Urinary bladder (tissue), 4 donors: ENCODE data around the gene SHMT1. TPM values are rescaled to one million over a fixed set of nuclear protein-coding genes. Genes with fewer than 3 reads are reported as not detected.
"Not testable (repeated sequence)": the region's sequence is repeated elsewhere in the genome, so short reads cannot be mapped to it uniquely, and the experiment has no call there.

Source experiments
- DNase-seq: peaks from one replicate; pipeline ENCODE4 v3.0.0-alpha.2; 2015; ENCODE audit errors: extremely low spot score
- H3K27ac ChIP-seq: one replicate; pipeline ENCODE4 v1.5.1; 2013; ENCODE audit warnings: low read depth, mild to moderate bottlenecking, moderate library complexity
- H3K36me3 ChIP-seq: one replicate; pipeline ENCODE4 v1.6.1; 2013; ENCODE audit warnings: mild to moderate bottlenecking, moderate library complexity; ENCODE audit not compliant: insufficient read depth
- H3K4me1 ChIP-seq: one replicate; pipeline ENCODE4 v1.6.1; 2013; ENCODE audit warnings: mild to moderate bottlenecking, moderate library complexity; ENCODE audit not compliant: insufficient read depth
- H3K4me3 ChIP-seq: one replicate; pipeline ENCODE4 v1.5.1; 2013; ENCODE audit warnings: low read depth, low read length
- WGBS: extraction: QIAGEN DNeasy Blood & Tissue Kit; methylation state at CpG from one replicate; pipeline ENCODE4 v1.1.7; 2013; 5-methylcytosine and 5-hydroxymethylcytosine counted together
- polyA plus RNA-seq: library from polyadenylated mRNA; stranded (reverse); fragments of 200-250 nt; gene quantifications from one replicate; pipeline ENCODE4 v1.2.3, GENCODE V29; 2013
- total RNA-seq: library from RNA; depleted of rRNA; stranded (reverse); fragments of >200 nt; gene quantifications from one replicate; pipeline ENCODE4 v1.2.3, GENCODE V29; 2014
- donor health status: healthy with polysubstance abuse.
- donor health status: healthy.

Gene SHMT1
- total and polyA plus RNA-seq, 2 donors: 11.5 to 22.6 TPM

DNA sequence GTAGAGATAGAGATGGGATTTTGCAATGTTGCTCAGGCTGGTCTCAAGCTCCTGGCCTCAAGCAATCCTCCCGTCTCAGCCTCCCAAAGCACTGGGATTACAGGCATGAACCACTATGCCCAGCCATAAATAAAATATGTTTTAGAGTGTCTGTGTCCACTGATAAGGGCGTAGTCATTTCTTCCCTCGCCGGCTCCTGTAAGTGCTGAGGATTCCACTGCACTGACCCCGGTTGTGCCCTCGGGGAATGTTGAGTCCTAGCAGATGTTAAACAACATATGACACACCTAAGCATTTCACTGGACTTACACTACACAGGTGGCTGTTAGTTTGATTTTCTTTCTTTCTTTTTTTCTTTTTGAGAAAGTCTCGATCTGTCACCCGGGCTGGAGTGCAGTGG is 5.6 kb upstream of the SHMT1 start:
- 65% methylated on average over 8 of the region's 8 CpGs for WGBS
- Histone ChIP-seq H3K4me3 (no peak overlapping the region), H3K27ac (no peak overlapping the region), H3K4me1 (no peaks in the 10 kb centered on the region), H3K36me3 (no peaks in the 10 kb centered on the region)
- no peak for DNase-seq

DNA sequence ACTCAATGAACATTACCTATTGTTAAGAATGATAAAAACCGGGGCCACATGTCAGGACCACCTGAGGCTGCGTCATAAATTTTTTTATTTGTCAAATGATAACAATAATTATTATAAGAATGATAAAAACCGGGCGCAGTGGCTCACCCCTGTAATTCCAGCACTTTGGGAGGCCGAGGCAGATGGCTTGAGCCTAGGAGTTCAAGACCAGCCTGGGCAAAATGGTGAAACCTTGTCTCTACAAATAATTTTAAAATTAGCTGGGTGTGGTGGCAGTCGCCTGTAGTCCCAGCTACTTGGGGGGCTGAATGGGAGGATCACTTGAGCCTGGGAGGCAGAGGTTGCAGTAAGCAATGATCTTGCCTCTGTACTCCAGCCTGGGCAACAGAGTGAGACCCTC is 816 bp upstream of the SHMT1 start:
- H3K4me1 ChIP-seq: no peaks in the 10 kb centered on the region
- 87% methylated on average over 6 of the region's 6 CpGs for WGBS
- no peak for DNase-seq
- no peak overlapping the region for H3K4me3 ChIP-seq
- no peak overlapping the region for H3K27ac ChIP-seq
- no peaks in the 10 kb centered on the region for H3K36me3 ChIP-seq

DNA sequence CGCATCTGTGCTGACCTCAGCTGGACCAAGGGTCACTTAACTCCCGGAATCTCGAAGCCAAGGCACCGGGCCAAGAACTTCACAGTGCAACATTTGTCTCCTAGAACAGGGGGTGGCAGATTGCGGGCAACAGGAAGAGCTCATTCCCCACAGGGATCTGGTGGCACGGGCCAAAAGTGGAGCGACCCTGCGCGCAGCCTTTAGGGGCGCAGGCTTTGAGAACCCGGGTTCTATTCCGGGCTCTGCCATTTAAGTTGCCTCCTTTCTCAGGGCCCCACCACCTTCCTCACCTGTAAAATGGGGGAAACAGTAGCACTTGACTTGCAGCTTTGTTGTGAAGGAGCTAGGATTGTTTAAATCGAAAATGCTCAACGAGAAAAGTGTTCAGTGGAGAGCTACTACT is 651 bp downstream of the SHMT1 start:
- DNase-seq: no peak
- Histone ChIP-seq H3K4me1 (no peaks in the 10 kb centered on the region), H3K27ac (peak overlapping the region; percentile 73), H3K36me3 (no peaks in the 10 kb centered on the region), H3K4me3 (peak overlapping the region; percentile 74)
- WGBS: 6% methylated on average over 14 of the region's 14 CpGs

DNA sequence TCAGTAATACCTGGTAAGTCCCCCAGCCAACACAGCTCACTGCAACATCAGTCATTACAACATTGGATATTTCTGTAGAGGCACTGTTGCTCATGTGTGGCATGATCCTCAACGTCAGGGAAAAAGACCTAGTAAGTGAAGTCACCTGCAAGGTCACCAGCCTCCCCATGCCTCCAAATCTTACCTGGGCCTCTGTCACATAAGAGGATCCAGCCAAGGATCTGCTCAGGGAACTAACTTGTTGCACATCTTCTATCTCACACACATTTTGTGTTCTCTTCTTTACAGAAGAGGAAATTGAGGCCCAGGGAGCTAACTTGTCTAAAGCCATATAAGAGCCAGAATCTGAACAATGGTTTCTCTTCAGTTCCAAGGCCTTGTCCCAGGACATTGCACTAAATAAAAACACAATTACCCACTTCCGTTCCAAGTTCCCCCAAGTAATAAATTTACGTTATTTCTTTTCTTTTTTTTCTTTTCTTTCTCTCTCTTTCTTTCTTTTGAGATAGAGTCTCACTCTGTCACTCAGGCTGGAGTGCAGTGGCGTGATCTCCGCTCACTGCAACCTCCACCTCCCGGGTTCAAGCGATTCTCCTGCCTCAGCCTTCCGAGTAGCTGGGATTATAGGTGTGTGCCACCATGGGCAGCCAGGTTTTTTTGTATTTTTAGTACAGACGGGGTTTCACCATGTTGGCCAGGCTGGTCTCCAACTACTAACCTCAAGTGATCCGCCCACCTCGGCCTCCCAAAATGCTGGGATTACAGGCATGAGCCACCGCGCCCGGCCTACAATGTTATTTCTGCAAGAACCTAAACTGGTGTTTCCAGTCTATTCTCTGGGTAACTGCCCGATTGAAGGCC is 1.3 kb downstream of the SHMT1 start:
- Histone ChIP-seq H3K27ac (peak overlapping the region; percentile 47), H3K4me3 (peak overlapping the region; percentile 74), H3K36me3 (no peaks in the 10 kb centered on the region), H3K4me1 (no peaks in the 10 kb centered on the region)
- no peak for DNase-seq
- WGBS: 65% methylated on average over 15 of the region's 15 CpGs

DNA sequence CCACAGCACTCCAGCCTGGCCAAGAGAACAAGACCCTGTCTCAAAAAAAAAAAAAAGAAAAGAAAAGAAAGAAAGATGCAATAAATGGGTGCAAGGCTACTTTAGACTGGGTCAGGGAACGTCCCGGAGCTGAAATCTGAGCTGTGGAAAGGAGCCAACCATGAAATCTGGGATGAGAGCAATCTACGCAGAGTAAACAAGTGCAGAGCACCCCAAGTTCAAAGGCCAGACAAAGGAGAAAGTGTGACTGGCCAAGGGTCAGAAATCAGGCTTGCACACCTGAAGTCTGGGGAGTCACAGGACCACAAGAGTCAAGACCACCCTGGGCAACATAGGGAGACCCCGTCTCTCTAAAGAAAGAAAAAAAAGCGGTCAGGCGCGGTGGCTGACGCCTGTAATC is 2.8 kb downstream of the SHMT1 start:
- 92% methylated on average over 8 of the region's 8 CpGs for WGBS
- Histone ChIP-seq H3K27ac (no peak overlapping the region), H3K4me3 (no peak overlapping the region), H3K36me3 (no peaks in the 10 kb centered on the region), H3K4me1 (no peaks in the 10 kb centered on the region)
- DNase-seq: no peak

DNA sequence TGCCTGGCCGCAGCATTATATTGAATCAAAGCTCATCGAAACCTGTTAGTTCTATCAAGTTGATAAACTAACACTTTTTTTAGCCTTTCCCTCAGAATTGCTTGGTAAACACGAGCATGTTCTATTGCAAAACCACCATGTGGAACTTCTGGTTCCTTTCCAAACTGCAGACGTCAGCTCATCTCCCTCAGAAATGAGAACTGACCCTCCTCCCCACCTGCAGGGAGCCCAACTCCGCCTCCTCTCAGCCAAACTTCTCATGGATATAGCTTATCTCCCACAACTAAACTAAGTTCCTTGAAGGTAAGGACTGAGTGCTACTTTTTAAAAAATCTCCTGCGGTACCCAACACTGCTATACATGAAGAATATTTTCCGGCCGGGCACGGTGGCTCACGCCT is 6.7 kb downstream of the SHMT1 start:
- Histone ChIP-seq H3K4me3 (no peak overlapping the region), H3K4me1 (no peaks in the 10 kb centered on the region), H3K36me3 (peaks cover 3% of the 10 kb centered on the region), H3K27ac (peak overlapping the region; percentile 30)
- DNase-seq: no peak
- 84% methylated on average over 10 of the region's 10 CpGs for WGBS

DNA sequence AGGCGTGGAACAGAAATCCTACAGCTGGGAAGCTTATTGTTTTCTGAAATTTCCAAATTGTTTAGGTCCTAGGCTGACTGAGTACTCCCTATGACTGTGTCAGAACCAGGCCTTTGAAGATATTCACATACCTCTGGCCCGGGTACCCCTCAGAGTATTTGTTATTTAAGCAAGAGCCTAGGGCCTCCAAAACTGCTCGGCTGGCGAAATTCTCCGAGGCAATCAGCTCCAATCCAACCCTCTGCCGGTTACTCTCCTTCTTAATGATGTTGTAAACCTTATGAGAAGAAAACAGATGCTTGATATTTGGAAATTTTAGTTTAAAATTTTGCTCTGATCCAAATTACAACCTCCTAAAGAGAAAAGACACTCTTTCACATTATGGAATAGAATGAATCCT is 9.8 kb downstream of the SHMT1 start:
- Histone ChIP-seq H3K36me3 (peaks cover 3% of the 10 kb centered on the region), H3K27ac (no peak overlapping the region), H3K4me1 (no peaks in the 10 kb centered on the region), H3K4me3 (no peak overlapping the region)
- WGBS: 93% methylated on average over 6 of the region's 6 CpGs
- DNase-seq: no peak

DNA sequence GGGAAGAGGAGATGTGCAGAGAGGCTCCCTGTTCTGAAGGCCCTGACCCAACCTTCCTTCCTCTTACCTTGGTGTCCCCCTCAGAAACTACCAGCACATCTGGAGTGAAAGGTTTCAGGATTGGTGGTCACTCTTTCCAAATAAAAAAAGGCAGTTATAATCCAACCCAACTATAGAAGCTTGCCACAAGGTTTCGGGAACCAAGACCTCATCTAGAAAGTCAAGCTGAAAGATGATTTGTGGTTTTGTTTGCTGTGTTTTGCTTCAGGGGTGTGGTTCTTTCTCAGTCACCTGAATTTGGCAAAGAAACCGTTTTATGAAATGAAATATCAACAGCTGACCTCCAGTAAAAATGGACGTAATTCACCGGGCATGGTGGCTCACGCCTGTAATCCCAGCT is 19.3 kb downstream of the SHMT1 start:
- H3K4me3 ChIP-seq: no peak overlapping the region
- no peak overlapping the region for H3K27ac ChIP-seq
- peaks cover 2% of the 10 kb centered on the region for H3K36me3 ChIP-seq
- DNase-seq: no peak
- WGBS: 91% methylated on average over 5 of the region's 5 CpGs
- H3K4me1 ChIP-seq: no peaks in the 10 kb centered on the region

DNA sequence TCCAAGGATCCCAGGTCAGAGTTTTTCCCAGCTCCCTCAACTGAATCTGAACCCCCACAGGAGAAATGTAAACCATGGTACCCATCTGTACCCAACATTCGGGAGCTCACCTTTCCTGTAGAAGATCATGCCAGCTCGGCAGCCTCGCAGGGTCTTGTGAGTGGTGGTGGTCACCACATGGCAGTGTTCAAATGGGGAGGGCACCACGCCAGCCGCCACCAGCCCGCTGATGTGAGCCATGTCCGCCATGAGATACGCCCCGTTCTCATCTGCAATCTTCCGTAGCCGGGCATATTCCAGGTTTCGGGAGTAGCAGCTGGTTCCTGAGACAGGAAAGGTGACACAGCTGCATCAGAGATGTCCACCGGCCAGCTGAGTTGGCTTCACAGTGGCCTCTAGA is 23.4 kb downstream of the SHMT1 start:
- 98% methylated on average over 13 of the region's 13 CpGs for WGBS
- Histone ChIP-seq H3K4me3 (no peak overlapping the region), H3K27ac (no peak overlapping the region), H3K36me3 (no peaks in the 10 kb centered on the region), H3K4me1 (no peaks in the 10 kb centered on the region)
- no peak for DNase-seq

DNA sequence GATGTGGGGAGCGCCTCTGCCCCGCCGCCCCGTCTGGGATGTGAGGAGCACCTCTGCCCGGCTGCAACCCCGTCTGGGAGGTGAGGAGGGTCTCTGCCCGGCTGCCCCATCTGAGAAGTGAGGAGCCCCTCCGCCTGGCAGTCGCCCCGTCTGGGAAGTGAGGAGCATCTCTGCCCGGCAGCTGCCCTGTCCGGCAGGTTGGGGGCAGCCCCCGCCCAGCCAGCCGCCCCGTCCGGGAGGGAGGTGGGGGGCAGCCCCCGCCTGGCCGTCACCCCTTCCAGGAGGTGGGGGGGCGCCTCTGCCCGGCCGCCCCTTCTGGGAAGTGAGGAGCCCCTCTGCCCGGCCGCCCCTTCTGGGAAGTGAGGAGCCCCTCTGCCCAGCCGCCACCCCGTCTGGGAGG is 25.2 kb downstream of the SHMT1 start:
- H3K4me3 ChIP-seq, H3K27ac ChIP-seq, H3K36me3 ChIP-seq, DNase-seq, H3K4me1 ChIP-seq: not testable (repeated sequence)
- WGBS: 96% methylated on average over 24 of the region's 25 CpGs

DNA sequence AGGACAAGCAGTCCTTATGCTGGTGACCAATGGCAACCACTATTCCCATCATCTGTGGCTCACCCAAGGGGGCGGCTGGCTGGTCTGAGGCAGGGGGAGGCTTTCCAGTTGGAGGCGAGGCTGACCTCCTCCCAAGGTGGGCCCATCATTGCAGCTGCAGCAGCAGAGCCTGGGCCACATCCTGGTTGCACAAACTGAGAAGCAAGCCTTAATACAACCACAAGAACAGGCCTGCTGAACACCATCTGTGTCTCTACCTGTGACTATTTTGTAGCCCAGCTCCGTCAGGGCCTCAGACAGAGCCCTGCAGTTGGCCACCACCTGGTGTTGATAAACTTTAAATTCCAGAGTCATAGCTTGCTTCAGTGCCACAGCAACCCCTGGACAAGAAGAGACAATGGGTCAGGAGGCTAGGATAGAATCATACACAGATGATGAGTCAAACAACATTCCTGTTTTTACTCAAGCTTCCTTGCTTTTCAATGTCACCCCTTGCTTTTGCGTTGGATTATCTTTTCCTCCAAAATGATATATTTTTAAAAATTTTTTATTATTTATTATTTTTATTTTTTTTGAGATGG is 30.4 kb downstream of the SHMT1 start:
- Histone ChIP-seq H3K36me3 (peaks cover 2% of the 10 kb centered on the region), H3K4me1 (no peaks in the 10 kb centered on the region), H3K4me3 (no peak overlapping the region), H3K27ac (no peak overlapping the region)
- DNase-seq: no peak
- WGBS: 88% methylated on average over 4 of the region's 4 CpGs

DNA sequence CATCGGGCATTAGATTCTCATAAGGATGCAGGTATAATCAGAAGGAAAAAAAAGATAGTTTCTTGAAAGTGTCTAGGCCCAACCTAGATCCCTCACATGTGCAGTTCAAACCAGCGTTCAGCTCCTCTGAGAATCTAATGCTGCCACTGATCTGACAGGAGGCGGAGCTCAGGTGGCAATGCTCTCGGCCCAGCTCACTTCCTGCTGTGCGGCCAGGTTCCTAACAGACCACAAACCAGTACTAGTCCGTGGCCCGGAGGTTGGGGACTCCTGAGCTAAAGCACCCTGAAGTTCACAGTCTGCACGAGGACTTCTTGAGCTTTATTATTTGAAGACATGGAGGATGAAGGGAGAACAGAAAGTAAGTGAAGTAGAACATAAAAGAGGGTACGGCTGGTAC is 31.5 kb downstream of the SHMT1 start:
- DNase-seq: no peak
- WGBS: 88% methylated on average over 9 of the region's 9 CpGs
- H3K4me3 ChIP-seq: no peak overlapping the region
- no peak overlapping the region for H3K27ac ChIP-seq
- H3K4me1 ChIP-seq: no peaks in the 10 kb centered on the region
- H3K36me3 ChIP-seq: peaks cover 2% of the 10 kb centered on the region

DNA sequence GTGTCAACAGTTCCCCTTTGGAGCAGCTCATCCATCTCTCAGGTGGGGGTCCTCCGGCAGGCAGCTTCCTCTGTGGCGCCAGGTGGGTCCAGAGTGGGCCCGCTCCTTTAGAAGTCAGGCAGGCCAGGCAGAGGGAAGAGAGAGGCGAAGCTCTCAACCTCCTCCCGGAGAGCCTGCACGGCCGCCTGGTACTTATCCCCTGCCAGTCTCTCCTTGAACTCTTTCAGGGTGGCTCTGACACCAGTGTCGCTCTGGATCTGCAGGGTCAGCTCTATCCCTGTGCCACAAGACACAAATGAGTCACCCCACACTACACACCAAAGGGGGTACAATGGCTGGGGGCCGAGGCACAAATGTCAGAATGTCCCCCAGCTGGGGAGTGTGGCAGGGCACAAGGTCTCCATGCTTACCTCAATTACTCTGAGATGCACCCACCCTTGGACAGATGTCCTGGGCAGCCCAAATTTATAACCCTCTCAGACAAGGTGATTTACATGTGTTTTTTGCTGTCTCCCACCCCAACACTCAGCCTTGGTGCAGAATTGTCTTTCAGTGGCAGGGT is 34.6 kb downstream of the SHMT1 start:
- Histone ChIP-seq H3K4me3 (no peak overlapping the region), H3K36me3 (peaks cover 2% of the 10 kb centered on the region), H3K4me1 (no peaks in the 10 kb centered on the region), H3K27ac (no peak overlapping the region)
- DNase-seq: no peak
- WGBS: 90% methylated on average over 9 of the region's 9 CpGs

DNA sequence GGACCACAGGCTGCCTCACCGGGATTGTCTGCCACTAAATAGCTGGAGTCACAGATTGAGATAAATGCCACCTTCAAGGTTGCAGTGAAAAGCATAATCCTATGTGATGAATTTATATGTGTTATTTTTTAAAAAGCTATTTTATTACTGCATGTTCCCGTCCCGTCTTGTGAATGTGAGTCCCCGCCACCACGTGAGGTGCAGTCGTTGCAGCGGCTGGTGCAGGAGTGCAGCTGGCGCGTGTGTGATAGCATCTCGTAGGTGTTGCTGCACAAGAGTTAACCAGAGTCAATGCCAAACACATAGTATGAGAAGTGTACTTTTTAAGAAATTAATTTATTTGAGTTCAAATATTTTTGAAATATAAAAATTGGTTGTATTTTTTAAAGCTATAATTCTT is 35.8 kb downstream of the SHMT1 start:
- H3K27ac ChIP-seq: no peak overlapping the region
- no peaks in the 10 kb centered on the region for H3K4me1 ChIP-seq
- DNase-seq: no peak
- no peak overlapping the region for H3K4me3 ChIP-seq
- WGBS: 90% methylated on average over 10 of the region's 10 CpGs
- peaks cover 2% of the 10 kb centered on the region for H3K36me3 ChIP-seq
